ENCODE results near the gene BCL7B. TPM values are rescaled to one million over a fixed set of nuclear protein-coding genes. Genes with fewer than 3 reads are reported as not detected.

Gene BCL7B
- total RNA-seq, 1 donor from 2014 or later, result 40.4 TPM

DNA sequence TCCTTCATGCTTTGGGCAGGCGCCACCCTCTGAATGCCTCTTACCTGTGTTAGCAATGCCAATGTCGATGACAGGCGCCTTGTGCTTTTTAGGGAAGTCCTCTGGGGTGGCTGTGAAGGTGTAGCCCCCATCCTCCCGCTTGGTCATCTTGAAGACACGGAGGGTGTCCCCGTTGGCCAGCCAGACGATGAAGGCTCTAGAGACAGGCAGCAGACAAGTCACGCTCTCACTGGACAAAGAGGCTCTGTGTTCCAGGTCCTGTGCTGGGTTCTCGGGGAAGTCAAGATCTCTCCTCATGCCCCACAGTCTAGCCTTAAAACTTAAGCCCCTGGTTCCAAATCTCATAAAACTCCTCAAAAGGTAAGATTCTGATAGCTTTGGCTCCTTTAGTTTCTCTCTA lies 15.8 kb upstream of the BCL7B start:
- H3K4me1 Mint-ChIP-seq, result peaks cover 14% of the 10 kb centered on the region
- no peak overlapping the region for H3K27ac Mint-ChIP-seq
- TF ChIP-seq, protein P1, sequence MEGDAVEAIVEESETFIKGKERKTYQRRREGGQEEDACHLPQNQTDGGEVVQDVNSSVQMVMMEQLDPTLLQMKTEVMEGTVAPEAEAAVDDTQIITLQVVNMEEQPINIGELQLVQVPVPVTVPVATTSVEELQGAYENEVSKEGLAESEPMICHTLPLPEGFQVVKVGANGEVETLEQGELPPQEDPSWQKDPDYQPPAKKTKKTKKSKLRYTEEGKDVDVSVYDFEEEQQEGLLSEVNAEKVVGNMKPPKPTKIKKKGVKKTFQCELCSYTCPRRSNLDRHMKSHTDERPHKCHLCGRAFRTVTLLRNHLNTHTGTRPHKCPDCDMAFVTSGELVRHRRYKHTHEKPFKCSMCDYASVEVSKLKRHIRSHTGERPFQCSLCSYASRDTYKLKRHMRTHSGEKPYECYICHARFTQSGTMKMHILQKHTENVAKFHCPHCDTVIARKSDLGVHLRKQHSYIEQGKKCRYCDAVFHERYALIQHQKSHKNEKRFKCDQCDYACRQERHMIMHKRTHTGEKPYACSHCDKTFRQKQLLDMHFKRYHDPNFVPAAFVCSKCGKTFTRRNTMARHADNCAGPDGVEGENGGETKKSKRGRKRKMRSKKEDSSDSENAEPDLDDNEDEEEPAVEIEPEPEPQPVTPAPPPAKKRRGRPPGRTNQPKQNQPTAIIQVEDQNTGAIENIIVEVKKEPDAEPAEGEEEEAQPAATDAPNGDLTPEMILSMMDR (IDR thresholded peaks at IDR 0.05; ENCODE audit: unreplicated experiment), result no peak
- peaks cover 28% of the 10 kb centered on the region for H3K36me3 Mint-ChIP-seq
- H3K9me3 Mint-ChIP-seq, result no peaks in the 10 kb centered on the region
- no peaks in the 10 kb centered on the region for H3K27me3 Mint-ChIP-seq (ENCODE audit: low read depth)
- no peak for DNase-seq (ENCODE audit: low spot score in 2 of 2, unreplicated experiment in 2 of 2)
- H3K4me3 Mint-ChIP-seq, result no peak overlapping the region

GRCh38 chr7:73572767-73573186 lies 15.3 kb upstream of the BCL7B start:
- TF ChIP-seq, protein P1 (IDR thresholded peaks at IDR 0.05; ENCODE audit: unreplicated experiment), result no peak
- Mint-ChIP-seq H3K4me1 (peaks cover 12% of the 10 kb centered on the region), H3K9me3 (no peaks in the 10 kb centered on the region), H3K27ac (no peak overlapping the region), H3K36me3 (peaks cover 28% of the 10 kb centered on the region), H3K27me3 (ENCODE audit: low read depth) (no peaks in the 10 kb centered on the region), H3K4me3 (no peak overlapping the region)
- no peak for DNase-seq (ENCODE audit: low spot score in 2 of 2, unreplicated experiment in 2 of 2)

DNA sequence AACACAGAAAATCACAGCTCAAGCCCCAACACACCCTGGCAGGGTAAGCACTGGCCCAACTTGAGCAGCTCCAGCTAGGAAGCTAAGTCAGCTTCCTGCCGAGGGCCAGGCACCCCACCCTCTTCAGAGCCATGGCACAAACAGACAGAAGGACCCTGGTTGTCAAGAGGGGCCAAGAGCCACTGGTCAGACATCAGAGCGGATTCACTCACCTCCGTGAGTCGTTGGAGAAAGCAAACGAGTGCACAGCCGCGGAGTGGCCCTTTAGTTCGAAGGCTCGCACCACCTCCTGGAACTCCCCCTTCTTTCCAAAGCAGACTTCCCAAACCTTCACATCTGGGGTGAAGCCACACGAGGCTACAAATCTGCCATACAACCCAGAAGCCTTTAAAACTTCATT lies 13.5 kb upstream of the BCL7B start:
- Mint-ChIP-seq H3K27ac (no peak overlapping the region), H3K4me1 (no peaks in the 10 kb centered on the region), H3K4me3 (no peak overlapping the region), H3K9me3 (no peaks in the 10 kb centered on the region), H3K27me3 (ENCODE audit: low read depth) (no peaks in the 10 kb centered on the region), H3K36me3 (peaks cover 24% of the 10 kb centered on the region)
- no peak for DNase-seq (ENCODE audit: low spot score in 2 of 2, unreplicated experiment in 2 of 2)
- TF ChIP-seq, protein P1 (IDR thresholded peaks at IDR 0.05; ENCODE audit: unreplicated experiment), result no peak

DNA sequence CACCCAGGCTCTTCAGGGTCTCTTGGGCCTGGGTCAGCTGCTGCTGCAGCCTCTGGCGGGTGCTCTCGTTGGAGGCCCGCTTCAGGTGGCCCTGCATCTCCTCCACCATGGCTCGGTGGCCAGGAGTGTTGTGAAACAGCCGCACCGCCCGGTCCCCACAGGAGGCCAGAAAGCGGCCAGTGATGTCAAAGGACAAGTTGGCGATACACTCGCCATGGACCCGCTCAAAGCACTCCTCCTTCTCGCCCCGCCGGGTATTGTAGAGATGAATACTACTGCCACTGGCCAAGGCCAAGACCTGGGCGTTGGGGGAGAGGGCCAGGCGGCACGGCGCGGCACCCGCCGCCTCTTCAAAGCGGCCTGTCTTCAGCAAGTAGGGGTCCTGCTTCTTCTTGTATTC lies 13.0 kb upstream of the BCL7B start:
- no peak overlapping the region for H3K27ac Mint-ChIP-seq
- H3K27me3 Mint-ChIP-seq (ENCODE audit: low read depth), result no peaks in the 10 kb centered on the region
- no peak for DNase-seq (ENCODE audit: low spot score in 2 of 2, unreplicated experiment in 2 of 2)
- no peak overlapping the region for H3K4me3 Mint-ChIP-seq
- no peaks in the 10 kb centered on the region for H3K4me1 Mint-ChIP-seq
- TF ChIP-seq, protein P1 (IDR thresholded peaks at IDR 0.05; ENCODE audit: unreplicated experiment), result no peak
- H3K36me3 Mint-ChIP-seq, result peaks cover 24% of the 10 kb centered on the region
- H3K9me3 Mint-ChIP-seq, result no peaks in the 10 kb centered on the region

GRCh38 chr7:73569042-73569608 lies 11.6 kb upstream of the BCL7B start:
- Mint-ChIP-seq H3K36me3 (peaks cover 21% of the 10 kb centered on the region), H3K27me3 (ENCODE audit: low read depth) (no peaks in the 10 kb centered on the region), H3K9me3 (no peaks in the 10 kb centered on the region), H3K4me3 (no peak overlapping the region), H3K27ac (no peak overlapping the region), H3K4me1 (no peaks in the 10 kb centered on the region)
- DNase-seq (ENCODE audit: low spot score in 2 of 2, unreplicated experiment in 2 of 2), result no peak
- TF ChIP-seq, protein P1 (IDR thresholded peaks at IDR 0.05; ENCODE audit: unreplicated experiment), result no peak

Measured in mesothelial cell of epicardium (in vitro differentiated cells).